Measurements from ENCODE around the gene RPL32. TPM values are rescaled to one million over a fixed set of nuclear protein-coding genes. Genes with fewer than 3 reads are reported as not detected.

RPL32 gene
- total and polyA plus RNA-seq, 8 donors: 71.5 to 3,985 (median 2,039) TPM

DNA sequence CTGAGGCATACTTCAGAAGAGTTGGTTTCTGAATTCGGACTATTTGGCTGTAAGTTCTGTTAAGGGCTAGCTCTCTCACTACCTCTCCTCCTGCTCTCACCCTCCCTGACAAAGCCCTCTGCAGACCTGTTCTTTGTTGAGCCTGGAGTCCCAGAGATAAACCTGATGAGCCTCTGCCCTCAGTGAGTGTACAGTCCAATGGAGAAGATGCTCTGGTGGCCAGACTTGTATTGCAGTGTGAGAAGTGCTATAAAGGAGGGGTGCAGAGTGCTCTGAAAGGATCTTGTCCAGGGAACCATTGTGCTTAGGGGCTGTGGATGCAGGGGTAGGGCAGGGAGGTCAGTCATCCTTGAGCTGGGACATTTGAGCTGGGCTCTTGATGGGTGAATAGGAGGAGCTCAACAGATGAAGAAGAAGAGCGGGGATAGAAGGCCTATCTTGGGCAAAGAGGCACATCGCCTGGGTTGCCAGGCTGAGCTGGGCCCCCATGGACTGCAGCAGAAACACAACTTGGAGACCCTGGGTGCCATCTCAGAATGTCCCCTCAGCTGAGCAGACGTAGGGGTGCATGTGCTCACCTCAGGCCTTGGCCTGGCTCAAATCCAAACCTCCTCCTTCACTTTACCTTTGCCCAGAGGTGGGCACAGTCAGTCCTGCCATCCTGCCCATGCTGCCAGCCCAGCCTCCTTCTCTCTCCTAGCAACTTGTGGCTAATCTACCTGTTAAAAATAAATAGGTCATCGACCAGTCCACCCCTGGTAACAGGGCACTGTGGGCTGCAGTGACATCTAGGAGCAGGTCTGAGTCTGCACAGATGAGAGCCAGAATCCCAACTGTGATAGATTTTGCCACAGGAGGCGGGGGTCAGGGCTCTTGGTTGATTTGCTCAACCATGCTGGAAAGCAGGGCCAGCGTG lies 41.6 kb downstream of the RPL32 start:
- peaks cover 0 to 7% (median 3%) of the 10 kb centered on the region in 3 donors for H3K27me3 ChIP-seq
- H3K36me3 ChIP-seq: peaks cover 0 to 20% (median 11%) of the 10 kb centered on the region in 4 donors
- peaks cover 5 to 25% (median 17%) of the 10 kb centered on the region in 4 donors for H3K4me1 ChIP-seq
- peak overlapping the region in 1 of 5 donors; percentile 91 for H3K27ac ChIP-seq
- no peak overlapping the region for H3K4me3 ChIP-seq
- H3K9me3 ChIP-seq: no peaks in the 10 kb centered on the region
- no peak for DNase-seq
- TF ChIP-seq EP300 (IDR thresholded peaks at IDR 0.05) (no peak), POLR2A (IDR thresholded peaks at IDR 0.05) (no peak), POLR2AphosphoS5 (IDR thresholded peaks at IDR 0.05) (no peak)
- TF ChIP-seq, protein P1, sequence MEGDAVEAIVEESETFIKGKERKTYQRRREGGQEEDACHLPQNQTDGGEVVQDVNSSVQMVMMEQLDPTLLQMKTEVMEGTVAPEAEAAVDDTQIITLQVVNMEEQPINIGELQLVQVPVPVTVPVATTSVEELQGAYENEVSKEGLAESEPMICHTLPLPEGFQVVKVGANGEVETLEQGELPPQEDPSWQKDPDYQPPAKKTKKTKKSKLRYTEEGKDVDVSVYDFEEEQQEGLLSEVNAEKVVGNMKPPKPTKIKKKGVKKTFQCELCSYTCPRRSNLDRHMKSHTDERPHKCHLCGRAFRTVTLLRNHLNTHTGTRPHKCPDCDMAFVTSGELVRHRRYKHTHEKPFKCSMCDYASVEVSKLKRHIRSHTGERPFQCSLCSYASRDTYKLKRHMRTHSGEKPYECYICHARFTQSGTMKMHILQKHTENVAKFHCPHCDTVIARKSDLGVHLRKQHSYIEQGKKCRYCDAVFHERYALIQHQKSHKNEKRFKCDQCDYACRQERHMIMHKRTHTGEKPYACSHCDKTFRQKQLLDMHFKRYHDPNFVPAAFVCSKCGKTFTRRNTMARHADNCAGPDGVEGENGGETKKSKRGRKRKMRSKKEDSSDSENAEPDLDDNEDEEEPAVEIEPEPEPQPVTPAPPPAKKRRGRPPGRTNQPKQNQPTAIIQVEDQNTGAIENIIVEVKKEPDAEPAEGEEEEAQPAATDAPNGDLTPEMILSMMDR (IDR thresholded peaks at IDR 0.05): no peak
- intact Hi-C loops (cut with DNase I; ENCODE audit: low total_unique reads): no loop called here
- 81 to 88% (median 84%) methylated on average over 7 of the region's 7 CpGs for WGBS, 5 donors

DNA sequence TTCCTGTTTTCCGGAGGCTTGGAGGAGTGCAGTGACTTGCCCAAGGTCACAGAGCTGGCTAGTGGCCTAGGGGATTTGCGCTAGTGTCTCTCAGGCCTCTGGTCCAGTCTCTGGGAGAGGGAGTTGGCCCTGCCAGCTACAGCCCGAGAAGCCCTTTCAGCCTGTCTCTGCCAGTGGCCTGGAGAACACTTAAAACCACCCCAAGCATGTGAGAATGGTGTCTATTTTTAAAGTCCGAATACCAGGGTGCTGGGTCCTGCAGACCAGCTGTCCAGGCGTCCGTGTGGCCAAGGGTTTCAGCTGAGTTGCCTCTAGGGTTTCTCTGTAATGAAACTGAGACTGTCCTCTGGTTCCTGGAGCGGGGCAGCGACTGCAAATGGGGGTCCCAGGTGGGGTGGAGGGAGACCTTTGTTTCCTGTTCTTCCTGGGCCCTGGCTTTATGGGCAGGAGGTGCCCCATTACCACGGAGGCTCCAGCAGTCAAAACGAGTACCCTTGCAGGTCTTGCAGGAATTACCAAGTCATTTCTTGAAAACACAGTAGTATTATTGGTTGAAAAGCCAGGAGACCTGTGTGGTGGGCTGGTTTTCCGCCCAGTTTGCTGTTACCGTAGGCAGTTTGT lies 42.7 kb downstream of the RPL32 start:
- Histone ChIP-seq H3K27ac (peak overlapping the region in 3 of 5 donors; percentile 69 to 91 (median 79)), H3K9me3 (no peaks in the 10 kb centered on the region), H3K27me3 (peaks cover 0 to 7% (median 3%) of the 10 kb centered on the region in 3 donors), H3K4me1 (peaks cover 5 to 25% (median 17%) of the 10 kb centered on the region in 4 donors), H3K36me3 (peaks cover 0 to 9% (median 3%) of the 10 kb centered on the region in 4 donors), H3K4me3 (no peak overlapping the region)
- intact Hi-C loops (cut with DNase I; ENCODE audit: low total_unique reads): no loop called here
- TF ChIP-seq, protein P1 (IDR thresholded peaks at IDR 0.05): no peak
- TF ChIP-seq POLR2A (IDR thresholded peaks at IDR 0.05) (no peak), EP300 (IDR thresholded peaks at IDR 0.05) (no peak), POLR2AphosphoS5 (IDR thresholded peaks at IDR 0.05) (no peak)
- WGBS, 5 donors: 60 to 76% (median 69%) methylated on average over 11 to 12 of the region's 12 CpGs
- DNase-seq: no peak

DNA sequence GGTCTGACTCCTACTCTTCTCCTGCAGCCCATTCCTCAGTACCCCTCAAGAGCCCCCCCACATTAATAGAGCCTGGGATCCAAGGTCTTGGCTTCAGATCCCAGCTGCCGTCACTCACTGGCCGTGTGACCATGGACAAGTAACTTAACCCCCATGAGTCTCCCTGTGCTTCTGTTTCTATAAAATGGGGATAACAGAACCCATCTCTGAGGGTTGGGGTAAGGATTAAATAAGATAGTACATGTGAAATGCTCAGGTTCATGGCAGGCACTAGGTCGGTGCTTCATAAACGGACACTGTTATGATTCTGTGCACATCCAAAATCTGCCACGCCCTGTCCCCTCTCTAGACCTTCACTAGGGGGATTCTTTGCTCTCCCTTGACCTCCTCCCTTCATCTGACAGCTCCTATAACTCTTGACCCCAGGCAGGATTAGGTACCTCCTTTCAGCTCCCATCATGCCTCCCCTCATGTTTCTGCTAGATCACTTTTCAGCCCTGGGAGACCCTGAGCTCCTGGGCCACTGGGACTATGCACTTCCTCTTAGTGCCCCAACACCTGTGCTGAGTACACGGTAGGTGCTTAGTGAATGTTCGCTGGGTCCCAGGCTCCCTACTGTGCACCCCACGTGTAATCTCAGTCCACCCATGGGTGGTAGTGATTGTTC lies 43.3 kb downstream of the RPL32 start:
- TF ChIP-seq POLR2A (IDR thresholded peaks at IDR 0.05) (no peak), EP300 (IDR thresholded peaks at IDR 0.05) (no peak), POLR2AphosphoS5 (IDR thresholded peaks at IDR 0.05) (no peak)
- TF ChIP-seq, protein P1 (IDR thresholded peaks at IDR 0.05): no peak
- intact Hi-C loops (cut with DNase I; ENCODE audit: low total_unique reads): no loop called here
- Histone ChIP-seq H3K27ac (peak overlapping the region in 4 of 5 donors; percentile 26 to 91 (median 74)), H3K4me3 (no peak overlapping the region), H3K27me3 (peaks cover 0 to 7% (median 3%) of the 10 kb centered on the region in 3 donors), H3K36me3 (peaks cover 0 to 2% (median 0%) of the 10 kb centered on the region in 4 donors), H3K4me1 (peaks cover 5 to 25% (median 17%) of the 10 kb centered on the region in 4 donors), H3K9me3 (no peaks in the 10 kb centered on the region)
- 60 to 69% (median 62%) methylated on average over 8 of the region's 8 CpGs for whole genome bisulfite sequencing, 5 donors
- DNase-seq: no peak

Measured in stomach (tissue), 9 donors.